Keratinocyte (primary cell): ENCODE measurements around the gene VPS41. TPM values are rescaled to one million over a fixed set of nuclear protein-coding genes. Genes with fewer than 3 reads are reported as not detected.

Experiments
- DNase-seq: peaks from one replicate; pipeline ENCODE4 v3.0.0-alpha.2; 2011; ENCODE audit warnings: low read depth, missing footprints, low spot score
- FAIRE-seq: peaks from 2 replicates; lab custom pipeline; 2011; peaks lifted over from hg19 to GRCh38; lab: Jason Lieb, UNC
- H2AFZ ChIP-seq: 2 replicates; pipeline ENCODE4 v1.6.0; 2012; ENCODE audit warnings: low read length, control low read depth, inconsistent platforms; ENCODE audit not compliant: control insufficient read depth
- H3K27ac ChIP-seq: 2 replicates; pipeline ENCODE4 v1.5.1; 2011; ENCODE audit warnings: low read length; ENCODE audit not compliant: control insufficient read depth, insufficient read depth
- H3K27me3 ChIP-seq: 3 replicates; pipeline ENCODE4 v1.6.0; 2011; ENCODE audit warnings: low read length; ENCODE audit not compliant: control insufficient read depth, insufficient read depth; ENCODE audit errors: extremely low read depth
- H3K36me3 ChIP-seq, 2 experiments: 2 replicates in 1 of 2; 3 replicates in 1 of 2; pipeline ENCODE4 v1.5.1; 2011; ENCODE audit warnings: low read length in 2 of 2, mild to moderate bottlenecking in 1 of 2; ENCODE audit not compliant: control insufficient read depth in 2 of 2, insufficient read depth in 2 of 2; ENCODE audit errors: extremely low read depth in 1 of 2
- H3K4me1 ChIP-seq: 3 replicates; pipeline ENCODE4 v1.5.1; 2011; ENCODE audit warnings: low read length; ENCODE audit not compliant: control insufficient read depth, insufficient read depth; ENCODE audit errors: extremely low read depth
- H3K4me2 ChIP-seq: 3 replicates; pipeline ENCODE4 v1.6.0; 2011; ENCODE audit warnings: low read depth, low read length; ENCODE audit not compliant: control insufficient read depth, insufficient read depth; ENCODE audit errors: extremely low read depth
- H3K4me3 ChIP-seq, 3 experiments: fragments of 200-600 bp in 1 of 3; sonication (generic) in 1 of 3; 2 replicates in 2 of 3; 3 replicates in 1 of 3; pipeline ENCODE4 v1.5.1; 2011 to 2016; ENCODE audit warnings: low read length in 3 of 3, mild to moderate bottlenecking in 3 of 3, control low read depth in 2 of 3, inconsistent platforms in 1 of 3, low read depth in 1 of 3, mixed read lengths in 1 of 3, mixed run types in 1 of 3, moderate library complexity in 1 of 3; ENCODE audit not compliant: control insufficient read depth in 2 of 3, insufficient read depth in 2 of 3; ENCODE audit errors: extremely low read depth in 1 of 3
- H3K79me2 ChIP-seq: 2 replicates; pipeline ENCODE4 v1.6.0; 2012; ENCODE audit warnings: low read length; ENCODE audit not compliant: control insufficient read depth, insufficient read depth
- H3K9ac ChIP-seq: 3 replicates; pipeline ENCODE4 v1.6.0; 2011; ENCODE audit warnings: low read length; ENCODE audit not compliant: control insufficient read depth, insufficient read depth; ENCODE audit errors: extremely low read depth
- H3K9me1 ChIP-seq: 3 replicates; pipeline ENCODE4 v1.6.0; 2011; ENCODE audit warnings: low read length; ENCODE audit not compliant: control insufficient read depth, insufficient read depth; ENCODE audit errors: extremely low read depth
- H3K9me3 ChIP-seq: 2 replicates; pipeline ENCODE4 v1.5.1; 2012; ENCODE audit warnings: low read depth, low read length; ENCODE audit not compliant: control insufficient read depth
- H4K20me1 ChIP-seq: 3 replicates; pipeline ENCODE4 v1.6.0; 2011; ENCODE audit warnings: low read length; ENCODE audit not compliant: control insufficient read depth, insufficient read depth; ENCODE audit errors: extremely low read depth
- CTCF ChIP-seq, 3 experiments: IDR thresholded peaks in 1 of 3; conservative IDR thresholded peaks in 1 of 3; optimal IDR thresholded peaks in 1 of 3; 2 replicates in 2 of 3; 3 replicates in 1 of 3; pipeline versions ENCODE3 to v1.5.1; 2011; ENCODE audit warnings: low read length in 3 of 3, mild to moderate bottlenecking in 3 of 3, moderate library complexity in 2 of 3, control low read depth in 1 of 3, inconsistent platforms in 1 of 3; ENCODE audit not compliant: insufficient read depth in 2 of 3; ENCODE audit errors: extremely low read depth in 1 of 3
- EZH2 ChIP-seq: IDR thresholded peaks from one replicate; pipeline ENCODE4 v1.6.1; 2012; ENCODE audit warnings: inconsistent platforms, mild to moderate bottlenecking, low read length, moderate library complexity
- dilution Hi-C: fragments of 300-500 bp; cut with MboI; formaldehyde crosslinking; loops from one replicate; pipeline ENCODE4 v1.7.0; 2020; ENCODE audit warnings: low sequenced_read_pairs; ENCODE audit not compliant: extremely low pct_ligation_motif_present
- polyA plus RNA-seq, 5 experiments: library from polyadenylated mRNA; depleted of rRNA in 3 of 5; stranded (reverse) in 3 of 5; stranded (forward) in 1 of 5; unstranded in 1 of 5; fragments of >200 nt; gene quantifications; 1 replicate in 1 of 5; 2 replicates in 3 of 5; 3 replicates in 1 of 5; pipeline versions ENCODE4 v1.2.1 to v1.2.3, GENCODE V29; 2011 to 2012; ENCODE audit warnings: missing spikeins in 2 of 5, low read depth in 1 of 5, low replicate concordance in 1 of 5

The VPS41 gene
- polyA plus RNA-seq, 1 donor (not counting 4 experiments of a cell fraction or from before 2014, with no cell fraction given) = 38.1 TPM

DNA sequence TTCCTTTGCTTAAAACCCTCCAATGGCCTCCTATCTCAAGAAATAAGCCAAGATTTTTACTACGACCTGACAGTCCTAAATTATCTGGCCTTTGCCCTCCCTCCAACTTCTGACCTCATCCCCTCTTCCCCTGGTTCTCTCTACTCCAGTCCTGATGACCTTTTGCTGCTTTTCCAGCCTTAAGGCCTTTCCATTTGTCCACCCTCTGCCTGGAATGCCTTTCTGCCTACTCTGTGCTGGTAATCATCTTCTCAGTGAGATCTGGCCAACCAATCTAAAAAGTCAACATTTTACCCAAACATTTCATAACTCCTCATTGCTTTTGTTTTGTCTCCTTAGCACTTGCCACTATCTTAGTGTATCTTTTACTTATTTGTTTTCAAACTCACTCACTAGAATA lies 75.7 kb downstream of the VPS41 start:
- no peak for FAIRE-seq

GRCh38 chr7:38831259-38831996 lies 77.6 kb downstream of the VPS41 start:
- Histone ChIP-seq H3K9ac (no peak overlapping the region), H3K4me1 (no peaks in the 10 kb centered on the region), H3K4me3 (no peak overlapping the region), H3K36me3 (no peaks in the 10 kb centered on the region), H3K79me2 (no peaks in the 10 kb centered on the region), H3K9me1 (no peaks in the 10 kb centered on the region), H3K27ac (no peak overlapping the region), H3K9me3 (no peaks in the 10 kb centered on the region), H2AFZ (no peak overlapping the region), H3K4me2 (no peak overlapping the region), H3K27me3 (no peaks in the 10 kb centered on the region), H4K20me1 (no peaks in the 10 kb centered on the region)
- FAIRE-seq (no peak), DNase-seq (no peak)
- TF ChIP-seq CTCF (optimal IDR thresholded peaks at IDR 0.05 in 1 of 3, IDR thresholded peaks at IDR 0.05 in 1 of 3, conservative IDR thresholded peaks at IDR 0.05 in 1 of 3; ENCODE audit: extremely low read depth in 1 of 3, insufficient read depth in 2 of 3, low read length in 3 of 3) (no peak), EZH2 (no peak)
- dilution Hi-C loops = no loop called here

More for the DNA sequence above, 75.7 kb downstream of the VPS41 start:
- no peak overlapping the region for H3K4me3 ChIP-seq
- H3K79me2 ChIP-seq = no peaks in the 10 kb centered on the region
- TF ChIP-seq CTCF (optimal IDR thresholded peaks at IDR 0.05 in 1 of 3, IDR thresholded peaks at IDR 0.05 in 1 of 3, conservative IDR thresholded peaks at IDR 0.05 in 1 of 3; ENCODE audit: extremely low read depth in 1 of 3, insufficient read depth in 2 of 3, low read length in 3 of 3) = no peak
- no peak for TF ChIP-seq EZH2
- DNase-seq = no peak
- dilution Hi-C loops = no loop called here
- no peak overlapping the region for H3K9ac ChIP-seq
- no peaks in the 10 kb centered on the region for H3K9me1 ChIP-seq
- H3K9me3 ChIP-seq = no peaks in the 10 kb centered on the region
- H3K4me1 ChIP-seq = no peaks in the 10 kb centered on the region
- H3K27ac ChIP-seq = no peak overlapping the region
- no peaks in the 10 kb centered on the region for H3K36me3 ChIP-seq
- H3K4me2 ChIP-seq = no peak overlapping the region
- no peaks in the 10 kb centered on the region for H4K20me1 ChIP-seq
- H2AFZ ChIP-seq = no peak overlapping the region
- H3K27me3 ChIP-seq = no peaks in the 10 kb centered on the region
